HepG2 (cell line): ENCODE measurements around the gene PLXNA4. TPM values are rescaled to one million over a fixed set of nuclear protein-coding genes. Genes with fewer than 3 reads are reported as not detected.

ENCODE experiments used
- ATAC-seq: fragments of 200-7000 bp; cut with Tn5 transposase; 3 replicates; pipeline ENCODE4 v1.9.1; 2020; ENCODE audit warnings: mild to moderate bottlenecking, moderate library complexity
- BruUV-seq: library from RNA; stranded (reverse); fragments of 400-500 nt; replicated peaks from 2 replicates; lab custom pipeline; 2021; lab: Mats Ljungman, UMichigan
- CTCF ChIA-PET: fragments of 300-600 bp; formaldehyde crosslinking; extraction: SDS; loops from one replicate; lab custom pipeline; 2021; ENCODE audit warnings: low total read pairs, inconsistent platforms, low intra/inter-chr PET ratio; lab: Yijun Ruan, JAX
- POLR2A ChIA-PET: fragments of 350-600 bp; sonication (Branson Sonifier 250); formaldehyde crosslinking; loops from one replicate; lab custom pipeline; 2020; ENCODE audit warnings: antibody characterized with exemption, inconsistent platforms; lab: Yijun Ruan, JAX
- DNase-seq: peaks from one replicate; pipeline ENCODE4 v3.0.0-alpha.2; 2015; ENCODE audit warnings: low spot score
- FAIRE-seq: peaks from 3 replicates; lab custom pipeline; 2011; peaks lifted over from hg19 to GRCh38; lab: Jason Lieb, UNC
- H2AFZ ChIP-seq: one replicate; pipeline ENCODE4 v1.6.1; 2011; ENCODE audit warnings: low read length, inconsistent platforms
- H3K27ac ChIP-seq: fragments of 300-600 bp; 3 replicates; pipeline ENCODE4 v1.8.0; 2011; ENCODE audit warnings: mixed run types, mild to moderate bottlenecking, mixed read lengths, low read length, inconsistent platforms; ENCODE audit not compliant: insufficient read depth; ENCODE audit errors: extremely low read length
- H3K27me3 ChIP-seq, 2 experiments: fragments of 200-600 bp in 1 of 2; 2 replicates in 1 of 2; 3 replicates in 1 of 2; pipeline versions ENCODE4 v1.6.0 to v1.8.0; 2011; ENCODE audit warnings: low read length in 2 of 2, mild to moderate bottlenecking in 2 of 2, moderate library complexity in 2 of 2, inconsistent platforms in 1 of 2; ENCODE audit not compliant: insufficient read depth in 2 of 2, control insufficient read depth in 1 of 2
- H3K36me3 ChIP-seq, 2 experiments: fragments of 200-600 bp in 1 of 2; replicated peaks in 1 of 2; 2 replicates in 1 of 2; 3 replicates in 1 of 2; pipeline versions ENCODE4 v1.5.1 to v1.8.0; 2011; ENCODE audit warnings: low read length in 2 of 2, inconsistent platforms in 1 of 2; ENCODE audit not compliant: insufficient read depth in 2 of 2, control insufficient read depth in 1 of 2
- H3K4me1 ChIP-seq: 2 replicates; pipeline ENCODE4 v1.5.1; 2012; ENCODE audit warnings: low read length, inconsistent platforms; ENCODE audit not compliant: insufficient read depth
- H3K4me2 ChIP-seq: 2 replicates; pipeline ENCODE4 v1.6.0; 2011; ENCODE audit warnings: low read depth, low read length, inconsistent platforms
- H3K4me3 ChIP-seq, 3 experiments: fragments of 200-600 bp in 1 of 3; sonication (generic), shearing (Covaris generic) in 1 of 3; replicated peaks in 1 of 3; 2 replicates each; pipeline ENCODE4 v1.5.1; 2011 to 2016; ENCODE audit warnings: low read length in 3 of 3, inconsistent platforms in 2 of 3, low read depth in 2 of 3, mild to moderate bottlenecking in 2 of 3, control low read depth in 1 of 3, mixed read lengths in 1 of 3; ENCODE audit not compliant: insufficient read depth in 1 of 3
- H3K79me2 ChIP-seq: one replicate; pipeline ENCODE4 v1.6.1; 2011; ENCODE audit warnings: low read length, inconsistent platforms; ENCODE audit not compliant: insufficient read depth
- H3K9ac ChIP-seq: 2 replicates; pipeline ENCODE4 v1.6.0; 2011; ENCODE audit warnings: mild to moderate bottlenecking, low read depth, low read length, inconsistent platforms; ENCODE audit not compliant: insufficient read depth
- H3K9me3 ChIP-seq: 2 replicates; pipeline ENCODE4 v1.5.1; 2012; ENCODE audit warnings: mild to moderate bottlenecking, low read length
- H4K20me1 ChIP-seq: 2 replicates; pipeline ENCODE4 v1.6.0; 2011; ENCODE audit warnings: inconsistent platforms, mild to moderate bottlenecking, low read length, moderate library complexity; ENCODE audit not compliant: insufficient read depth
- FOSL1 ChIP-seq: sonication (generic); formaldehyde crosslinking; IDR thresholded peaks from 2 replicates; pipeline ENCODE4 v1.9.0; 2021; ENCODE audit warnings: missing genetic modification reagents, borderline replicate concordance
- GATAD1 ChIP-seq: IDR thresholded peaks from 2 replicates; pipeline ENCODE4 v1.6.1; 2016; ENCODE audit warnings: missing genetic modification reagents, missing compliant biosample characterization
- NCOA2 ChIP-seq: sonication (generic); formaldehyde crosslinking; IDR thresholded peaks from 2 replicates; pipeline ENCODE4 v1.8.0; 2022; ENCODE audit warnings: inconsistent platforms
- PTBP1 ChIP-seq: fragments of 200-400 bp; formaldehyde crosslinking; IDR thresholded peaks from 2 replicates; pipeline ENCODE4 v1.6.1; 2018; ENCODE audit warnings: low read length, low read depth; ENCODE audit not compliant: poor library complexity, severe bottlenecking
- SP1 ChIP-seq, 2 experiments: fragments of 450-650 bp in 1 of 2; sonication (generic) in 1 of 2; formaldehyde crosslinking in 1 of 2; IDR thresholded peaks; 2 replicates each; pipeline versions ENCODE4 v1.4.0 to v1.6.1; 2016 to 2020; ENCODE audit warnings: missing genetic modification reagents in 1 of 2
- TBX2 ChIP-seq: sonication (generic); formaldehyde crosslinking; IDR thresholded peaks from 2 replicates; pipeline ENCODE4 v1.5.0; 2020; ENCODE audit warnings: missing genetic modification reagents, mild to moderate bottlenecking, borderline replicate concordance
- THYN1 ChIP-seq: sonication (generic); formaldehyde crosslinking; IDR thresholded peaks from 2 replicates; pipeline ENCODE4 v1.8.1; 2023; ENCODE audit warnings: low read depth, mild to moderate bottlenecking, moderate library complexity, missing genetic modification reagents, borderline replicate concordance
- ZNF282 ChIP-seq: fragments of 450-650 bp; IDR thresholded peaks from 2 replicates; pipeline ENCODE4 v1.6.1; 2018; ENCODE audit not compliant: partially characterized antibody
- ZNF782 ChIP-seq: sonication (generic); formaldehyde crosslinking; IDR thresholded peaks from 2 replicates; pipeline ENCODE4 v1.4.0; 2020; ENCODE audit warnings: missing genetic modification reagents, mild to moderate bottlenecking, borderline replicate concordance
- ZNF790 ChIP-seq: sonication (generic); formaldehyde crosslinking; IDR thresholded peaks from 2 replicates; pipeline ENCODE4 v1.8.0; 2022; ENCODE audit warnings: missing genetic modification reagents, mild to moderate bottlenecking, borderline replicate concordance
- ZSCAN22 ChIP-seq: sonication (generic); formaldehyde crosslinking; IDR thresholded peaks from 2 replicates; pipeline ENCODE4 v1.4.0; 2020; ENCODE audit warnings: mild to moderate bottlenecking, missing genetic modification reagents
- WGBS: methylation state at CpG from one replicate; pipeline ENCODE4 v1.1.6; 2017; ENCODE audit warnings: low lambda C conversion rate; 5-methylcytosine and 5-hydroxymethylcytosine counted together
- in situ Hi-C: cut with HindIII; loops from 2 replicates; pipeline ENCODE4 v1.10.0; 2017; ENCODE audit warnings: low pct_unique_long_range_greater_than_20kb; ENCODE audit not compliant: extremely low pct_ligation_motif_present
- intact Hi-C: fragments of 100-400 bp; cut with micrococcal nuclease; formaldehyde crosslinking; loops from one replicate; pipeline ENCODE4 v1.10.0; 2022; ENCODE audit not compliant: unreplicated experiment
- polyA plus RNA-seq, 8 experiments: library from polyadenylated mRNA; depleted of rRNA in 3 of 8; stranded (reverse) in 7 of 8; unstranded in 1 of 8; fragments of >200 nt; fragmentation: Illumina TruSeq in 4 of 8; extraction: Trizol in 4 of 8; gene quantifications; 2 replicates each; pipeline versions ENCODE4 v1.2.1 to v1.2.3, GENCODE V29; 2011 to 2016; ENCODE audit warnings: low read depth in 4 of 8, missing spikeins in 1 of 8, mixed read lengths in 1 of 8; ENCODE audit not compliant: insufficient read depth in 1 of 8
- total RNA-seq, 5 experiments: library from RNA; depleted of rRNA; stranded (reverse); fragments of >200 nt; fragmentation: Illumina TruSeq; extraction: Trizol; gene quantifications; 2 replicates each; pipeline ENCODE4 v1.2.3, GENCODE V29; 2016; ENCODE audit warnings: low read depth in 1 of 5

PLXNA4 gene
- total and polyA plus RNA-seq, 2 of the 13 experiments (the other 11 are each of a cell fraction or from before 2014, with no cell fraction given): 0.01 to 0.04 TPM

DNA sequence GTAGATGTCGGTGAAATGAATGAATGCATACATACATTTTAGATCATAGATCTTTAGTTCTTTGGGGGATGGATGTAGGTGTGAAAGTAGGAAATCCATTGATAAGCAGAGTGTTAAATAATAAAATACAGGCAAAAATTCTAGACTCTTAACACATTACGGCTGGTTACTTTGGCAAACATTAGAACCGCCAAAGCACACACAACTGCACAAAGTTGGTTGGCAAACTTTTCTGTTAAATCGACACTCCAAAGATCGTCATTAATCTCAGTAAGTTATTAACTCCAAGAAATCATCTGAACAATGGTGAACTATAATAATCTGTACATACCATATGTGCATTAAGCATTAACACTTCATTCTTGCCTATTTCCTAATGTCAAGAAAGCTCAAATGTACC, 231.2 kb downstream of the PLXNA4 start:
- no peaks in the 10 kb centered on the region for H3K4me1 ChIP-seq
- peaks cover 3 to 13% of the 10 kb centered on the region in 2 experiments; a peak in 2 of 5 replicates for H3K27me3 ChIP-seq
- 26% methylated on average over 5 of the region's 5 CpGs for WGBS
- no TSS peak for BruUV-seq
- H2AFZ ChIP-seq: no peak overlapping the region
- H4K20me1 ChIP-seq: no peaks in the 10 kb centered on the region; the same call in 1 of the 2 replicates
- no peaks in the 10 kb centered on the region for H3K79me2 ChIP-seq
- TF ChIP-seq SP1 (IDR thresholded peaks at IDR 0.05): no peak
- TF ChIP-seq SP1 (CRISPR knock-in tag; IDR thresholded peaks at IDR 0.05): no peak
- no peak for TF ChIP-seq TBX2 (CRISPR knock-in tag)
- no peak for TF ChIP-seq ZNF282
- no peak for TF ChIP-seq GATAD1
- TF ChIP-seq ZSCAN22: no peak
- no peak for TF ChIP-seq FOSL1 (CRISPR knock-in tag)
- TF ChIP-seq ZNF782 (CRISPR knock-in tag): no peak
- TF ChIP-seq ZNF790 (CRISPR knock-in tag): no peak
- TF ChIP-seq NCOA2: no peak
- TF ChIP-seq PTBP1: no peak
- no peak for TF ChIP-seq THYN1 (CRISPR knock-in tag)
- H3K9ac ChIP-seq: no peak overlapping the region
- no peak for FAIRE-seq
- H3K27ac ChIP-seq: no peak overlapping the region
- no peak for ATAC-seq
- in situ Hi-C loops (no loop called here), intact Hi-C loops (no loop called here)
- H3K36me3 ChIP-seq: no peaks in the 10 kb centered on the region
- H3K9me3 ChIP-seq: no peaks in the 10 kb centered on the region
- no peak for DNase-seq
- POLR2A ChIA-PET: no interaction called here
- H3K4me3 ChIP-seq: no peak overlapping the region
- CTCF ChIA-PET: no interaction called here
- H3K4me2 ChIP-seq: no peak overlapping the region
